ENCODE data around the gene TNRC18. TPM values are rescaled to one million over a fixed set of nuclear protein-coding genes. Genes with fewer than 3 reads are reported as not detected.

Gene TNRC18
- total and polyA plus RNA-seq, 2 experiments from 2014 or later = 3.7 to 51.8 TPM

GRCh38 chr7:5359344-5359743 lies 64.3 kb downstream of the TNRC18 start:
- Histone ChIP-seq H3K9ac (no peak overlapping the region), H3K79me2 (ENCODE audit: insufficient read depth) (peaks cover 100% of the 10 kb centered on the region), H3K4me2 (ENCODE audit: unreplicated experiment) (no peak overlapping the region), H3K36me3 (ENCODE audit: low read depth) (peaks cover 23% of the 10 kb centered on the region), H3F3A (ENCODE audit: insufficient read depth) (peaks cover 17% of the 10 kb centered on the region), H4K20me1 (ENCODE audit: insufficient read depth) (no peaks in the 10 kb centered on the region), H2AFZ (no peak overlapping the region), H3K9me2 (ENCODE audit: insufficient read depth) (no peaks in the 10 kb centered on the region), H3K4me1 (ENCODE audit: insufficient read depth) (peaks cover 11% of the 10 kb centered on the region), H3K9me3 (ENCODE audit: low read depth) (no peaks in the 10 kb centered on the region), H3K27ac (no peak overlapping the region), H3K27me3 (replicated peaks; ENCODE audit: insufficient read depth) (no peaks in the 10 kb centered on the region), H3K4me3 (no peak overlapping the region)
- 90 to 94% methylated on average over 9 of the region's 9 CpGs for WGBS, 2 experiments (ENCODE audit: low coverage in 1 of 2, low lambda C conversion rate in 2 of 2, missing lambda C conversion rate in 2 of 2)
- in situ Hi-C loops (cut with MboI) = no loop called here
- TF ChIP-seq EZH2 (IDR thresholded peaks at IDR 0.05; ENCODE audit: insufficient read depth, poor library complexity, severe bottlenecking) (no peak), EZH2phosphoT487 (IDR thresholded peaks at IDR 0.05; ENCODE audit: insufficient read depth, low read depth) (no peak)
- no peak for DNase-seq

GRCh38 chr7:5357951-5358350 lies 65.7 kb downstream of the TNRC18 start:
- peaks cover 100% of the 10 kb centered on the region for H3K79me2 ChIP-seq (ENCODE audit: insufficient read depth)
- H4K20me1 ChIP-seq (ENCODE audit: insufficient read depth) = peaks cover 4% of the 10 kb centered on the region; the same call in 1 of the 2 replicates

GRCh38 chr7:5356751-5357119 lies 66.9 kb downstream of the TNRC18 start:
- Histone ChIP-seq H3K79me2 (ENCODE audit: insufficient read depth) (peaks cover 100% of the 10 kb centered on the region), H3K4me2 (ENCODE audit: unreplicated experiment) (no peak overlapping the region), H3K36me3 (ENCODE audit: low read depth) (peaks cover 23% of the 10 kb centered on the region), H2AFZ (no peak overlapping the region), H3F3A (ENCODE audit: insufficient read depth) (peaks cover 10% of the 10 kb centered on the region), H4K20me1 (ENCODE audit: insufficient read depth) (peaks cover 5% of the 10 kb centered on the region; the same call in 1 of the 2 replicates), H3K4me3 (no peak overlapping the region), H3K9ac (no peak overlapping the region), H3K9me3 (ENCODE audit: low read depth) (no peaks in the 10 kb centered on the region), H3K27me3 (replicated peaks; ENCODE audit: insufficient read depth) (no peaks in the 10 kb centered on the region), H3K27ac (no peak overlapping the region), H3K9me2 (ENCODE audit: insufficient read depth) (no peaks in the 10 kb centered on the region), H3K4me1 (ENCODE audit: insufficient read depth) (peaks cover 15% of the 10 kb centered on the region)
- in situ Hi-C loops (cut with MboI) = no loop called here
- 85 to 92% methylated on average over 9 to 16 of the region's 16 CpGs for WGBS, 2 experiments (ENCODE audit: low coverage in 1 of 2, low lambda C conversion rate in 2 of 2, missing lambda C conversion rate in 2 of 2)
- DNase-seq = no peak
- TF ChIP-seq EZH2phosphoT487 (IDR thresholded peaks at IDR 0.05; ENCODE audit: insufficient read depth, low read depth) (no peak), EZH2 (IDR thresholded peaks at IDR 0.05; ENCODE audit: insufficient read depth, poor library complexity, severe bottlenecking) (no peak)

More at GRCh38 chr7:5357951-5358350, 65.7 kb downstream of the TNRC18 start:
- peaks cover 23% of the 10 kb centered on the region for H3K36me3 ChIP-seq (ENCODE audit: low read depth)
- H3K4me2 ChIP-seq (ENCODE audit: unreplicated experiment) = no peak overlapping the region
- H3K27me3 ChIP-seq (replicated peaks; ENCODE audit: insufficient read depth) = no peaks in the 10 kb centered on the region
- H2AFZ ChIP-seq = no peak overlapping the region
- WGBS, 2 experiments (ENCODE audit: low coverage in 1 of 2, low lambda C conversion rate in 2 of 2, missing lambda C conversion rate in 2 of 2) = 78 to 81% methylated on average over 10 of the region's 10 CpGs
- in situ Hi-C loops (cut with MboI) = no loop called here
- no peak overlapping the region for H3K27ac ChIP-seq
- H3K4me3 ChIP-seq = no peak overlapping the region
- no peak for DNase-seq
- H3K9me2 ChIP-seq (ENCODE audit: insufficient read depth) = no peaks in the 10 kb centered on the region
- peaks cover 15% of the 10 kb centered on the region for H3K4me1 ChIP-seq (ENCODE audit: insufficient read depth)
- H3F3A ChIP-seq (ENCODE audit: insufficient read depth) = peaks cover 10% of the 10 kb centered on the region
- TF ChIP-seq EZH2 (IDR thresholded peaks at IDR 0.05; ENCODE audit: insufficient read depth, poor library complexity, severe bottlenecking) = no peak
- no peak for TF ChIP-seq EZH2phosphoT487 (IDR thresholded peaks at IDR 0.05; ENCODE audit: insufficient read depth, low read depth)
- no peaks in the 10 kb centered on the region for H3K9me3 ChIP-seq (ENCODE audit: low read depth)
- H3K9ac ChIP-seq = no peak overlapping the region

- Histone ChIP-seq H3K4me2 (ENCODE audit: unreplicated experiment) (peak overlapping the region; percentile 51), H3K9ac (peak overlapping the region; percentile 68), H3K27me3 (replicated peaks; ENCODE audit: insufficient read depth) (no peaks in the 10 kb centered on the region), H3K36me3 (ENCODE audit: low read depth) (peaks cover 23% of the 10 kb centered on the region), H3K9me3 (ENCODE audit: low read depth) (no peaks in the 10 kb centered on the region), H2AFZ (no peak overlapping the region), H3F3A (ENCODE audit: insufficient read depth) (peaks cover 14% of the 10 kb centered on the region), H4K20me1 (ENCODE audit: insufficient read depth) (peaks cover 5% of the 10 kb centered on the region; the same call in 1 of the 2 replicates), H3K79me2 (ENCODE audit: insufficient read depth) (peaks cover 100% of the 10 kb centered on the region), H3K9me2 (ENCODE audit: insufficient read depth) (no peaks in the 10 kb centered on the region), H3K4me1 (ENCODE audit: insufficient read depth) (peaks cover 15% of the 10 kb centered on the region), H3K4me3 (peak overlapping the region; percentile 31), H3K27ac (peak overlapping the region; percentile 86)
- in situ Hi-C loops (cut with MboI) = no loop called here
- 8 to 11% methylated on average over 17 of the region's 17 CpGs for WGBS, 2 experiments (ENCODE audit: low coverage in 1 of 2, low lambda C conversion rate in 2 of 2, missing lambda C conversion rate in 2 of 2)
- TF ChIP-seq EZH2phosphoT487 (IDR thresholded peaks at IDR 0.05; ENCODE audit: insufficient read depth, low read depth) = no peak
- TF ChIP-seq EZH2 (IDR thresholded peaks at IDR 0.05; ENCODE audit: insufficient read depth, poor library complexity, severe bottlenecking) = no peak
- DNase-seq = peak; percentile 93
Measured at GRCh38 chr7:5354460-5355232, 69.0 kb downstream of the TNRC18 start.

Measured in GM23248 (cell line).